Measurements from ENCODE around the gene NFATC4. TPM values are rescaled to one million over a fixed set of nuclear protein-coding genes. Genes with fewer than 3 reads are reported as not detected.

The NFATC4 gene
- total RNA-seq, 2 experiments from 2014 or later = not detected

DNA sequence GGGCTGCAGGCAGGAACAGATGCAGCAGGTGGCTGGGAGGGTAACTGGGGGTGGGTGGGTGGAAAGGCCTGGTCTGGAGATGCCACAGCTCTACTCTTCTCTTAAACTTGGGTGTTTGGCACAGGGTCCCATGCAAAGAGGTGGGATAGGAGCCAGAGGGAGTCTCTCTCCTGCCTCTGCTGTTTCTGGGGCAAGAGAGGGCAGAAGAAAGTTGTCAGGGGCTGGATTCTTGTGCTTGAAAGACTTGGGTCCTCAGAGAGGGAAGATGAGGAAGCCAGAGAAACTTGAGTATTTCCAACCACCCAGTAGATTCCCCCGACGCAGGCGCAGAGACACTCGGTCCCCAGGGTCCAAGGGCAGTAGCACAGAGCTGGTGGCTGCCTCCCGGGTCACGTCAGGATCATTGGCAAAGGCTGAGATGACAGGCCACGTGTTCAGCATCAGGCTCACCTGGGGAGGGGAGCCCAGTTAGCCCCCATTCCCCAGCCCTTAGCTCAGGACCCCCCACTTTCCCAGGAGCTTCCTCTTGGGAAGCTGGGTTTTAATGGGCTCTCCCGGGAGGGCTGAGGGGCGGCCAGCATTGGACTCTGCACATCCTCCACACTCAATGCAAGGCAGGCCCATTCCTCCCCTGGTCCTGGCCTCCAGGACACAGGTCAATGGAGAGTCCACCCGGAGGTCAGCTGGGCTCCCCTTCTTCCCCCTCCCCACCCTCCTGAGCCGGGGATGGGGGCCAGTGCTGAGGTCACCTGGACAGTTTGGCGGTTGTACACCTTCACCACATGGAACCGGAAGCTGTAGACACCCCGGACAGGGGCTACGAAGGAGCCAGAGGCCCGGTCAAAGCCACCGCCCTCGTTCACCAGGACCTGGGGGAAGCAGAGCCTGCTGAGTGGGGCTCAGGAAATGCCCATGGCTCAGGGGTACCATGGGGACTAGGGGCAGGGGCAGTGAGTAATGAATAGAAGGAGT lies 59.8 kb downstream of the NFATC4 start:
- H3K27me3 Mint-ChIP-seq = no peaks in the 10 kb centered on the region
- POLR2A ChIA-PET = interaction anchor here (0.7 to 5.3 kb wide), 3 partner anchors 29 to 116 kb away, joined by 3 to 135 read pairs (median 30); partner anchors contain the start of genes ADCY4, LTB4R, LTB4R2 and NYNRIN
- H3K27ac Mint-ChIP-seq = peak overlapping the region; percentile 76
- H3K4me1 Mint-ChIP-seq = peaks cover 39% of the 10 kb centered on the region
- H3K36me3 Mint-ChIP-seq = peaks cover 5% of the 10 kb centered on the region
- DNase-seq (no peak), ATAC-seq (ENCODE audit: low read depth) (no peak)
- H3K9me3 Mint-ChIP-seq = no peaks in the 10 kb centered on the region
- no peak overlapping the region for H3K4me3 Mint-ChIP-seq

DNA sequence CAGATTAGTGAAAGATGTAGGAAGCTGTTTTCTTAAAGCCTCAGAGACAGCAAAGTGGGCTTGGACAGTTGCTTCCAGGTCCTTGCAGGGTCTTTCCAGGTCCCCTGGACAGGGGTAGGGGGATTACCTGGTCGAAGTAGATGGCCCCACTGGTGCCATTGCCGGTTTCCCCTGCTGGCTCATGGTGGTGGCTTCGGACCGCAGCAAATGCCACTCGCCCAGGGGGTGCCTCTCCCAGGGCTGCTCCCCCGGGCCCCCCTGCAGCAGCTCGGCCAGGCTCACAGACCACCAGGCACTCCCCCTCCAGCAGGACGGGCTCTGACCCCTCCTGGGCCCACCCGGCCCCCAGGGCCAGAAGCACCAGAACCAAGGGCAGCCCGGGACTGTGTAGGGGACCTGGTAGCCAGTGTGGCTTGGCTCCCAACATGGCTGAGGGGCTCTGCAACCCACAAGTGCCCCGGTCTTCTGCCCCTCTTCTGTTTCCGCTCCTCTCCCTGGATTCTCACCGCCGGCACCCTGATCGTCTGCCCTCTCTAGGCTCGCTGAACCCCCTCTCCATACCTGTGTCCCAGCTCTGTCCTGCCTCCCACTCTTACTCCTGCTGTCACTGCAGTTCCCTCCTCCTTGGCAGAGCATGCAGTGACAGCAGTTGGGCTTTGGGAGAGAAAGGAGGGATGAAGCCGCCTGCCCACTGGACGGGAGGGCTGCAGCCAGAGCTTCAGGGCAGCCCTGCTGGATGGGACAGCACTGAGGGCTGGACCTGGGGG lies 60.8 kb downstream of the NFATC4 start:
- Mint-ChIP-seq H3K27ac (peak overlapping the region; percentile 98), H3K36me3 (peaks cover 10% of the 10 kb centered on the region), H3K9me3 (no peaks in the 10 kb centered on the region), H3K27me3 (no peaks in the 10 kb centered on the region), H3K4me1 (peaks cover 42% of the 10 kb centered on the region), H3K4me3 (peak overlapping the region; percentile 93)
- POLR2A ChIA-PET = interaction anchor here (0.7 to 5.3 kb wide), 10 partner anchors 10 to 186 kb away, joined by 3 to 135 read pairs (median 16); partner anchors contain the start of genes ADCY4, LTB4R, LTB4R2 and NYNRIN
- ATAC-seq (ENCODE audit: low read depth) (no peak), DNase-seq (no peak)

Other genes with a start within 250 kb of the NFATC4 start
- 1 to 10 TPM; 1.3 to 1.7 TPM for gene FITM1, start 237.5 kb upstream of the NFATC4 start, total RNA-seq
- 100 to 1,000 TPM; 430 to 443 TPM for gene PSME1, start 232.0 kb upstream of the NFATC4 start, total RNA-seq
- gene EMC9, start 226.6 kb upstream of the NFATC4 start, total RNA-seq = 10 to 100 TPM; 41.6 to 43.9 TPM
- 100 to 1,000 TPM; 406 to 414 TPM for gene PSME2, start 221.6 kb upstream of the NFATC4 start, total RNA-seq
- gene RNF31, start 220.7 kb upstream of the NFATC4 start, total RNA-seq = 100 to 1,000 TPM; 131 to 153 TPM
- gene IRF9, start 206.9 kb upstream of the NFATC4 start, total RNA-seq = 100 to 1,000 TPM; 234 to 252 TPM
- 10 to 100 TPM; 55.1 to 60.7 TPM for gene REC8, start 196.1 kb upstream of the NFATC4 start, total RNA-seq
- 10 to 100 TPM; 32.2 to 33.0 TPM for gene IPO4, start 179.4 kb upstream of the NFATC4 start, total RNA-seq
- gene TM9SF1, start 172.7 kb upstream of the NFATC4 start, total RNA-seq = 10 to 100 TPM; 28.9 to 29.6 TPM
- gene TSSK4, start 162.5 kb upstream of the NFATC4 start, total RNA-seq = under 1 TPM; 0.43 to 0.53 TPM
- 10 to 100 TPM; 93.6 to 97.8 TPM for gene CHMP4A, start 154.7 kb upstream of the NFATC4 start, total RNA-seq
- 10 to 100 TPM; 11.9 to 15.4 TPM for gene MDP1, start 152.1 kb upstream of the NFATC4 start, total RNA-seq
- 100 to 1,000 TPM; 179 to 196 TPM for gene NEDD8, start 135.8 kb upstream of the NFATC4 start, total RNA-seq
- gene GMPR2, start 135.3 kb upstream of the NFATC4 start, total RNA-seq = 10 to 100 TPM; 76.6 to 82.2 TPM
- 100 to 1,000 TPM; 122 to 124 TPM for gene TINF2, start 125.6 kb upstream of the NFATC4 start, total RNA-seq
- 1 to 10 TPM; 5.7 to 5.8 TPM for gene TGM1, start 105.0 kb upstream of the NFATC4 start, total RNA-seq
- 10 to 100 TPM; 42.1 to 48.8 TPM for gene RABGGTA, start 96.6 kb upstream of the NFATC4 start, total RNA-seq
- 10 to 100 TPM; 36.0 to 41.9 TPM for gene DHRS1, start 68.4 kb upstream of the NFATC4 start, total RNA-seq
- gene NOP9, start 68.3 kb upstream of the NFATC4 start, total RNA-seq = 10 to 100 TPM; 28.7 to 31.1 TPM
- gene CIDEB, start 60.2 kb upstream of the NFATC4 start, total RNA-seq = 10 to 100 TPM; 33.7 to 34.8 TPM
- gene LTB4R2, start 58.0 kb upstream of the NFATC4 start, total RNA-seq = 10 to 100 TPM; 19.4 to 21.2 TPM
- gene LTB4R, start 56.7 kb upstream of the NFATC4 start, total RNA-seq = 10 to 100 TPM; 27.0 to 27.8 TPM
- 1 to 10 TPM; 4.4 to 6.3 TPM for gene ADCY4, start 33.1 kb upstream of the NFATC4 start, total RNA-seq
- 10 to 100 TPM; 41.1 to 43.7 TPM for gene RIPK3, start 28.2 kb upstream of the NFATC4 start, total RNA-seq
- under 1 TPM; 0.34 to 0.42 TPM for gene NYNRIN, start 30.8 kb downstream of the NFATC4 start, total RNA-seq
- gene CBLN3, start 61.5 kb downstream of the NFATC4 start, total RNA-seq = 1 to 10 TPM; 3.2 to 3.8 TPM
- 100 to 1,000 TPM; 104 to 105 TPM for gene KHNYN, start 61.8 kb downstream of the NFATC4 start, total RNA-seq
- 10 to 100 TPM; 75.7 to 79.5 TPM for gene SDR39U1, start 74.6 kb downstream of the NFATC4 start, total RNA-seq
- under 1 TPM; 0.33 to 0.51 TPM for gene CMA1, start 140.1 kb downstream of the NFATC4 start, total RNA-seq
- gene CTSG, start 208.1 kb downstream of the NFATC4 start, total RNA-seq = not detected
- gene GZMH, start 241.5 kb downstream of the NFATC4 start, total RNA-seq = 1 to 10 TPM; 4.9 to 5.7 TPM

Measured in activated naive CD8-positive, alpha-beta T cell treated with anti-CD3 and anti-CD28 coated beads, Interleukin-2, amount 10 ng/mL, durations not matched to agents 7 days and 5 days (primary cell).